MM.1S (cell line): ENCODE measurements around the gene PBX3.
A peak's percentile ranks its signal among the peaks of the same experiment; 100 is the strongest.

ENCODE experiments used
- DNase-seq: peaks from one replicate; pipeline ENCODE4 v3.0.0-alpha.2; 2015
- H2AFZ ChIP-seq: fragments of 300-600 bp; sonication (generic); 2 replicates; pipeline ENCODE4 v1.6.0; 2016; ENCODE audit warnings: antibody characterized with exemption, low read length
- H3F3A ChIP-seq: fragments of 300-600 bp; sonication (generic); 2 replicates; pipeline ENCODE4 v1.6.1; 2016; ENCODE audit warnings: mild to moderate bottlenecking, antibody characterized with exemption, low read length, moderate library complexity, mixed read lengths; ENCODE audit not compliant: insufficient read depth
- H3K27ac ChIP-seq: fragments of 300-600 bp; sonication (generic); 2 replicates; pipeline ENCODE4 v1.5.1; 2016; ENCODE audit warnings: mild to moderate bottlenecking, low read length
- H3K27me3 ChIP-seq: fragments of 300-600 bp; sonication (generic); replicated peaks from 2 replicates; pipeline ENCODE4 v1.6.0; 2016; ENCODE audit warnings: low read length; ENCODE audit not compliant: insufficient read depth
- H3K36me3 ChIP-seq: fragments of 300-600 bp; sonication (generic); replicated peaks from 2 replicates; pipeline ENCODE4 v1.6.1; 2016; ENCODE audit warnings: mild to moderate bottlenecking, low read length, mixed read lengths; ENCODE audit not compliant: insufficient read depth
- H3K4me1 ChIP-seq: fragments of 300-600 bp; sonication (generic); 2 replicates; pipeline ENCODE4 v1.6.1; 2016; ENCODE audit warnings: low read length, mixed read lengths
- H3K4me2 ChIP-seq: fragments of 300-600 bp; sonication (generic); 2 replicates; pipeline ENCODE4 v1.6.0; 2016; ENCODE audit warnings: low read depth, low read length
- H3K4me3 ChIP-seq: fragments of 300-600 bp; sonication (generic); 2 replicates; pipeline ENCODE4 v1.5.1; 2016; ENCODE audit warnings: low read length, mixed read lengths
- H3K79me2 ChIP-seq: fragments of 300-600 bp; sonication (generic); 2 replicates; pipeline ENCODE4 v1.6.1; 2016; ENCODE audit warnings: mixed run types, low read length, mixed read lengths
- H3K9ac ChIP-seq: fragments of 300-600 bp; sonication (generic); 2 replicates; pipeline ENCODE4 v1.6.1; 2016; ENCODE audit warnings: low read length, mixed read lengths
- H3K9me2 ChIP-seq: fragments of 300-600 bp; sonication (generic); replicated peaks from 2 replicates; pipeline ENCODE4 v1.6.1; 2016; ENCODE audit warnings: mild to moderate bottlenecking, low read length, mixed read lengths; ENCODE audit not compliant: insufficient read depth
- H3K9me3 ChIP-seq: fragments of 300-600 bp; sonication (generic); replicated peaks from 2 replicates; pipeline ENCODE4 v1.6.1; 2016; ENCODE audit warnings: mild to moderate bottlenecking, low read length, mixed read lengths; ENCODE audit not compliant: insufficient read depth
- H4K20me1 ChIP-seq: fragments of 300-600 bp; sonication (generic); 2 replicates; pipeline ENCODE4 v1.6.1; 2016; ENCODE audit warnings: mild to moderate bottlenecking, low read length, moderate library complexity, mixed read lengths; ENCODE audit not compliant: insufficient read depth
- CTCF ChIP-seq: fragments of 300-600 bp; sonication (generic); IDR thresholded peaks from 2 replicates; pipeline ENCODE4 v1.5.1; 2016; ENCODE audit warnings: antibody characterized with exemption, low read length, mixed read lengths
- EZH2 ChIP-seq: fragments of 300-600 bp; sonication (generic); optimal IDR thresholded peaks from 2 replicates; pipeline ENCODE3; 2017; ENCODE audit warnings: low read depth, mild to moderate bottlenecking, antibody characterized with exemption, low read length, mixed read lengths
- EZH2phosphoT487 ChIP-seq: fragments of 300-600 bp; sonication (generic); IDR thresholded peaks from 2 replicates; pipeline ENCODE4 v1.6.1; 2018; ENCODE audit warnings: antibody characterized with exemption, low read length

PBX3 gene

GRCh38 chr9:125747053-125747764, at the start of gene PBX3:
Gene PBX3 (plus strand): TSS chr9:125747373.
- H3K79me2 ChIP-seq, result 0 out of 2 replicates have a peak, but pooled peaks cover 6% of the 10 kb centered on the region
- peak; percentile 53 for DNase-seq
- H4K20me1 ChIP-seq, result no peaks in the 10 kb centered on the region
- peak within 1 kb of the TSS; percentile 90 for H2AFZ ChIP-seq
- no peaks in the 10 kb centered on the region for H3K9me2 ChIP-seq
- H3K9me3 ChIP-seq, result no peaks in the 10 kb centered on the region
- no peak for TF ChIP-seq EZH2phosphoT487
- TF ChIP-seq CTCF, result no peak
- TF ChIP-seq EZH2, result no peak
- 0 out of 2 replicates have a peak, but pooled peaks cover 4% of the 10 kb centered on the region for H3K27me3 ChIP-seq
- peak within 1 kb of the TSS; percentile 63 for H3K9ac ChIP-seq
- H3K36me3 ChIP-seq, result no peaks in the 10 kb centered on the region
- no peaks in the 10 kb centered on the region for H3F3A ChIP-seq
- H3K4me1 ChIP-seq, result peaks cover 11% of the 10 kb centered on the region
- H3K4me2 ChIP-seq, result peak within 1 kb of the TSS; percentile 92
- H3K27ac ChIP-seq, result peak within 1 kb of the TSS; percentile 72
- H3K4me3 ChIP-seq, result peak within 1 kb of the TSS; percentile 89

GRCh38 chr9:125699870-125700269, 47.3 kb upstream of the PBX3 start:
- Histone ChIP-seq H3K36me3 (no peaks in the 10 kb centered on the region), H3K27me3 (no peaks in the 10 kb centered on the region), H3K27ac (no peak overlapping the region), H3K9me2 (no peaks in the 10 kb centered on the region), H3K4me1 (no peaks in the 10 kb centered on the region), H3F3A (no peaks in the 10 kb centered on the region), H3K9me3 (no peaks in the 10 kb centered on the region), H4K20me1 (no peaks in the 10 kb centered on the region), H3K79me2 (peaks cover 85% of the 10 kb centered on the region), H2AFZ (no peak overlapping the region), H3K4me2 (no peak overlapping the region), H3K9ac (no peak overlapping the region), H3K4me3 (no peak overlapping the region)
- DNase-seq, result no peak
- TF ChIP-seq EZH2 (no peak), CTCF (no peak), EZH2phosphoT487 (no peak)

- H3K79me2 ChIP-seq, result peaks cover 87% of the 10 kb centered on the region
- no peaks in the 10 kb centered on the region for H3K9me3 ChIP-seq
- H3K27ac ChIP-seq, result no peak overlapping the region
- H3K4me1 ChIP-seq, result peaks cover 4% of the 10 kb centered on the region; the same call in 1 of the 2 replicates
- no peak overlapping the region for H3K4me3 ChIP-seq
- H3K4me2 ChIP-seq, result no peak overlapping the region
- TF ChIP-seq CTCF, result no peak
- no peak for TF ChIP-seq EZH2phosphoT487
- TF ChIP-seq EZH2, result no peak
- no peak overlapping the region for H3K9ac ChIP-seq
- no peak for DNase-seq
- no peaks in the 10 kb centered on the region for H4K20me1 ChIP-seq
- no peaks in the 10 kb centered on the region for H3K9me2 ChIP-seq
- H2AFZ ChIP-seq, result no peak overlapping the region
- no peaks in the 10 kb centered on the region for H3F3A ChIP-seq
- H3K27me3 ChIP-seq, result no peaks in the 10 kb centered on the region
- no peaks in the 10 kb centered on the region for H3K36me3 ChIP-seq
These were observed 46.4 kb upstream of the PBX3 start for GRCh38 chr9:125700791-125701190.
